Lower lobe of right lung (tissue), 2 donors: Measurements from ENCODE around the gene ARFGEF3. TPM values are rescaled to one million over a fixed set of nuclear protein-coding genes. Genes with fewer than 3 reads are reported as not detected.

Source experiments
- ATAC-seq, 2 donors: fragments of 200-7000 bp; cut with Tn5 transposase; one replicate each; pipeline ENCODE4 v1.9.1; 2020 to 2022; ENCODE audit warnings: mild to moderate bottlenecking in 2 of 2, moderate library complexity in 2 of 2
- DNase-seq: peaks from one replicate; pipeline ENCODE4 v3.0.0-alpha.2; 2020
- H3K27ac ChIP-seq: fragments of 200-600 bp; one replicate; pipeline ENCODE4 v1.8.0; 2022
- H3K27me3 ChIP-seq: fragments of 200-600 bp; one replicate; pipeline ENCODE4 v1.8.0; 2022; ENCODE audit warnings: low read depth
- H3K36me3 ChIP-seq: fragments of 200-600 bp; one replicate; pipeline ENCODE4 v1.8.0; 2022; ENCODE audit warnings: mild to moderate bottlenecking
- H3K4me1 ChIP-seq: fragments of 200-600 bp; one replicate; pipeline ENCODE4 v1.8.0; 2022
- H3K4me3 ChIP-seq: fragments of 200-600 bp; one replicate; pipeline ENCODE4 v1.8.0; 2022; ENCODE audit warnings: mild to moderate bottlenecking
- H3K9me3 ChIP-seq: fragments of 200-600 bp; one replicate; pipeline ENCODE4 v1.8.0; 2022
- CTCF ChIP-seq: fragments of 200-600 bp; IDR thresholded peaks from one replicate; pipeline ENCODE4 v1.8.0; 2022; ENCODE audit warnings: antibody characterized with exemption, mild to moderate bottlenecking
- intact Hi-C: fragments of 100-400 bp; cut with DNase I; formaldehyde crosslinking; loops from one replicate; pipeline ENCODE4 v1.11.0; 2022
- total RNA-seq: library from RNA; stranded (reverse); fragmentation: NEBNext Ultra II Directional; extraction: Animal tissue kit (Norgen Biotek cat#: 25700); gene quantifications from one replicate; pipeline ENCODE4 v1.2.1, GENCODE V29; 2021
- donor health status: DM: no; HTN: yes; CAD: no; lungs with severe emphysema.

The ARFGEF3 gene
- total RNA-seq, 1 donor from 2014 or later, result 33.8 TPM

DNA sequence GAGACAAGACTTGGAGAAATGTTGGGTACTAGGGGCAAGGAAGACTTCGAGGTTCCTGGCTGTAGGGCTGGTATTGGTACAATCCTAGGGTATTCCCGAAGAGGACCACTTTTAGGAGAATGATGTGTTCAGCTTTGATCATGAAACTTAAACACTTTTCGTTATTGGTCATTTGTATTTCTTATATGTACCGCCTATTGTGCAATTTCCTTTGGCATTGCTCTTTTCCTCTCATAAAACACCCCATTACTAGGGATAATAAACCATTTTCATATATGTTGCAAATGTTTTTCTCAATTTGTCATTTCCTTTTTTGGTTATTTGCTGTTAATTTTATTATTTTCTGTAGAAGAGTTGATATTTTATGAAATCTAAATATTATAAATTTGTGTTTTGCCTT, 18.9 kb upstream of the ARFGEF3 start:
- ATAC-seq (no peak), DNase-seq (no peak)
- intact Hi-C loops, result no loop called here
- TF ChIP-seq CTCF, result no peak
- H3K36me3 ChIP-seq, result no peaks in the 10 kb centered on the region
- no peaks in the 10 kb centered on the region for H3K4me1 ChIP-seq
- H3K9me3 ChIP-seq, result no peaks in the 10 kb centered on the region
- H3K4me3 ChIP-seq, result no peak overlapping the region
- no peak overlapping the region for H3K27ac ChIP-seq
- peaks cover 3% of the 10 kb centered on the region for H3K27me3 ChIP-seq

- H3K4me3 ChIP-seq, result no peak overlapping the region
- intact Hi-C loops, result no loop called here
- DNase-seq (no peak), ATAC-seq (no peak)
- H3K36me3 ChIP-seq, result no peaks in the 10 kb centered on the region
- H3K9me3 ChIP-seq, result no peaks in the 10 kb centered on the region
- no peaks in the 10 kb centered on the region for H3K27me3 ChIP-seq
- no peaks in the 10 kb centered on the region for H3K4me1 ChIP-seq
- H3K27ac ChIP-seq, result no peak overlapping the region
- TF ChIP-seq CTCF, result no peak
Measured at GRCh38 chr6:138145402-138145801, 16.3 kb upstream of the ARFGEF3 start.

DNA sequence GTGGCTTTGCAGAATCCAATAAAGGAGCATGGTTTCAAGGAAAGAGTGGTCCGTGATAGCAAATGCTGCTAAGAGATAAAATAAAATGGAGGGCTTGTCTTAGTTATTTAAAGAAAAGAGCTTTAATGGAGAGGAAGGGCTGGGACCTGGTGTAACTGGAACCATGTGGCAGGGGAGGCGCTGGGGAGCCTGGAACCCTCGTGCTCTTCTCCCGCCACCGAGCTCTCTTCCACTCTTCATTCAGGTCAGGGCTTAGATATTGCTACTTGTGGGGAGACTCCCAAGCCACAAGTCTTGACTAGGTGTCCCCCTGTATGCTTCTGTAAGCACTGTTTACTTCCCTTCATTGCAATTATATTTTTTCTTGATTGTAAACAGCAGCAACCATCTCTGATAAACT, 15.2 kb upstream of the ARFGEF3 start:
- H3K4me1 ChIP-seq, result no peaks in the 10 kb centered on the region
- DNase-seq (no peak), ATAC-seq (no peak)
- intact Hi-C loops, result no loop called here
- no peaks in the 10 kb centered on the region for H3K27me3 ChIP-seq
- no peak overlapping the region for H3K4me3 ChIP-seq
- H3K36me3 ChIP-seq, result no peaks in the 10 kb centered on the region
- TF ChIP-seq CTCF, result no peak
- H3K9me3 ChIP-seq, result no peaks in the 10 kb centered on the region
- no peak overlapping the region for H3K27ac ChIP-seq

- Histone ChIP-seq H3K9me3 (peaks cover 5% of the 10 kb centered on the region), H3K36me3 (no peaks in the 10 kb centered on the region), H3K4me3 (no peak overlapping the region), H3K27ac (no peak overlapping the region), H3K4me1 (peaks cover under 1% of the 10 kb centered on the region), H3K27me3 (peaks cover 5% of the 10 kb centered on the region)
- ATAC-seq (no peak), DNase-seq (no peak)
- TF ChIP-seq CTCF, result no peak
- intact Hi-C loops, result no loop called here
Measured at GRCh38 chr6:138155443-138155842, 6.3 kb upstream of the ARFGEF3 start.

DNA sequence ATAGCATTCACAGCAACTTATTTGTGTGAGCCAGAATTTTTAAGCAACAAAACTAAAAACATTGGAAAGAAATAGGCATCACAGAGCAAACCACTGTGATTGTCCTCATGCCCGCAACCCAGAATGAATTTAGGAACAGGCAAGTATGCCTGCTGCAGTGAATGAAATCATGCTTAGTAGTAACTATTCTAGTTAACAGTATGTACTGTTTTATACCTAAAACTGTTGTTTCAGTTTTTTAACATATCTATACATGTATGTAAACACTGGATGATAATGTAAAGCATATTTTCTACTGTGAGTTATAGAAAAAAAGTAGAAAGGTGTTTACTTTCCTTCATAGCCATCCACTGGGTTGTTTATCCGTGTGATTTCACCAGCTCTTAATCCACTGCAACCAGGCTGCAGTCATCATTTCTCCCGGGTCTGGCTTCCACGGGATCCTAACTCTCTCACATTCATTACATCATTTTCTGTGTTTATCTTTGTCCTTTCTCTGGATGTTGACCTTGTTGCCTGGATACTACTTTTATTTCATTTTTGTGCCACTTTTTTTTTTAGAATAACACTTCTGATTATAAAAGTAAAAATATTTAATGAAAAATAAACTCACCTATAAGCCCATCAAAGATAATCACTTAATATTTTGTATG, 3.6 kb upstream of the ARFGEF3 start:
- no peak for DNase-seq
- H3K4me3 ChIP-seq, result no peak overlapping the region
- no peaks in the 10 kb centered on the region for H3K9me3 ChIP-seq
- no peaks in the 10 kb centered on the region for H3K36me3 ChIP-seq
- H3K4me1 ChIP-seq, result peaks cover 15% of the 10 kb centered on the region
- H3K27me3 ChIP-seq, result peaks cover 12% of the 10 kb centered on the region
- TF ChIP-seq CTCF, result no peak
- ATAC-seq, result no peak
- no peak overlapping the region for H3K27ac ChIP-seq
- intact Hi-C loops, result no loop called here
